Activated CD8-positive, alpha-beta T cell treated with anti-CD3 and anti-CD28 coated beads for 36 hours (primary cell): ENCODE data around the gene HARS1. TPM values are rescaled to one million over a fixed set of nuclear protein-coding genes. Genes with fewer than 3 reads are reported as not detected.
"Not testable (repeated sequence)": the region's sequence is repeated elsewhere in the genome, so short reads cannot be mapped to it uniquely, and the experiment has no call there.

Experiments used
- ATAC-seq: fragments of 200-7000 bp; cut with Tn5 transposase; one replicate; pipeline ENCODE4 v1.10.0; 2021; ENCODE audit warnings: mild to moderate bottlenecking, moderate library complexity
- CTCF ChIA-PET: fragments of 350-600 bp; sonication (Branson Sonifier 250); formaldehyde crosslinking; loops from one replicate; lab custom pipeline; 2021; ENCODE audit warnings: antibody characterized with exemption; lab: Charles Lee
- POLR2A ChIA-PET: fragments of 350-600 bp; sonication (Branson Sonifier 250); formaldehyde crosslinking; loops from one replicate; lab custom pipeline; 2021; ENCODE audit warnings: antibody characterized with exemption; lab: Charles Lee
- DNase-seq: peaks from one replicate; pipeline ENCODE4 v3.0.0-alpha.2; 2020
- H3K27ac Mint-ChIP-seq: one replicate; pipeline ENCODE4 v1.8.0; 2021; ENCODE audit warnings: mild to moderate bottlenecking, mixed read lengths
- H3K27me3 Mint-ChIP-seq: one replicate; pipeline ENCODE4 v1.8.0; 2021; ENCODE audit warnings: mixed read lengths
- H3K36me3 Mint-ChIP-seq: one replicate; pipeline ENCODE4 v1.8.0; 2021; ENCODE audit warnings: low read depth, mixed read lengths
- H3K4me1 Mint-ChIP-seq: one replicate; pipeline ENCODE4 v1.8.0; 2021; ENCODE audit warnings: low read depth, mixed read lengths
- H3K4me3 Mint-ChIP-seq: one replicate; pipeline ENCODE4 v1.8.0; 2021; ENCODE audit warnings: mild to moderate bottlenecking, moderate library complexity, mixed read lengths
- H3K9me3 Mint-ChIP-seq: one replicate; pipeline ENCODE4 v1.8.0; 2021; ENCODE audit warnings: mixed read lengths
- intact Hi-C: fragments of 100-400 bp; cut with micrococcal nuclease; formaldehyde crosslinking; loops from one replicate; pipeline ENCODE4 v1.10.0; 2022
- total RNA-seq, 2 experiments: library from RNA; stranded (reverse); gene quantifications; one replicate each; pipeline ENCODE4 v1.2.3, GENCODE V29; 2021
- TF ChIP-seq, protein P1 (sequence below): fragments of 200-600 bp; IDR thresholded peaks from one replicate; pipeline ENCODE4 v1.8.0; 2022; ENCODE audit warnings: antibody characterized with exemption, mild to moderate bottlenecking

Gene HARS1
- total RNA-seq, 2 experiments from 2014 or later: 84.5 to 84.9 TPM

DNA sequence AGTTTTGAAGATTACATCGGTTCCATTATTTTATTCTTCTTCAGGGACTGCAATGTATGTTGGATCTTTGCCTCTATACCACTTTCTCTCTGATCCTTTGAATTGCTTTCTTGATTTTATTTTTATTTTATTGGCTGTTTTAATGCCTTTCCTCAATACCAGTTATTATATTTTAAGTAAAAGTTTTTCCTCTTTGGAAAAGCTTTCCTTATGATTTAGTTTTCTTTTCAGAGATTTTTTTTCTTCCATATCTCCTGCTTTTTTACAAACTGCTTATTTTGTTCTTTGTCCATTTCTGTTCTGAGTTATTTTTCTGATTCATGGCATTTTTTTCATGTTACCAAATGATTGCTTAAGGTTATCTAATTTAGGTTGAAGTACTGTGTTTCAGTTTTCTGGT is 20.6 kb upstream of the HARS1 start:
- POLR2A ChIA-PET: interaction anchor here (1.3 to 2.2 kb wide), 4 partner anchors 15 to 68 kb away, joined by 3 to 13 read pairs (median 6); partner anchors contain the start of genes HARS1 and HARS2

DNA sequence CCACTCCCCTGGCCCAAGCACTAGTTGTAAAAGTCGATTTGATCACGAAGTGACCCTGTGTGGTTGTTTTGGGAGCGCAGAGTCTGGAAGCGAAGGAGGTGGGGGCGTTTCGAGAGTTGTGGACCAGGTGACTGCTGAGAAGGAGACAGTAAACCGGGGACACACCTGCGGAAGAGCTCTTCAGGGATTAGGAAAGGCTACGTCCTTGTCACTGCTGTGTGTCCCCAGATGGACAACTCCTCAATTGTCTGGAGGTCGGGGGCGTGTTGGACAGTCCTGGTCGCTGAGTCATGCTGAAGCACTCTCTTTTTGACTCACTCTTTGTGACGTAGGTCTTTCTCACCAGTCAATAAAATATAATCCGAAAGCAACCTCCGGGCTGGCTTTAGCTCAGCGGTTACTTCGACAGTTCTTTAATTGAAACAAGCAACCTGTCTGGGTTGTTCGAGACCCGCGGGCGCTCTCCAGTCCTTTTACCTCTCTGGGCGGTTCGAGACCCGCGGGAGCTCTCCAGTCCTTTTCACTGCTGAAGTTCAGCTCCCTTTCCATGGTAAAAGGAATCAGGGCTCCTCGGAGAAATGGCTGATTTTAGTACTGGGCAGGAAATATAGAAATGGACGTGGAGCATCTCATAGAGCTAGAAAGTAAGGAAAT is 19.9 kb upstream of the HARS1 start:
- peak overlapping the region; percentile 97 for H3K27ac Mint-ChIP-seq
- H3K9me3 Mint-ChIP-seq: no peaks in the 10 kb centered on the region
- peak overlapping the region; percentile 99 for H3K4me3 Mint-ChIP-seq
- peaks cover 16% of the 10 kb centered on the region for H3K4me1 Mint-ChIP-seq
- ChIA-PET CTCF (interaction anchor here (0.8 to 2.1 kb wide), 7 partner anchors 9 to 338 kb away, joined by 3 to 10 read pairs (median 4); partner anchors contain the start of genes HARS1, HARS2, IK and PCDHA1), POLR2A (interaction anchor here (0.6 to 2.4 kb wide), 11 partner anchors 8 to 308 kb away, joined by 3 to 13 read pairs (median 5); partner anchors contain the start of genes HARS1, HARS2, NDUFA2 and ZMAT2)
- intact Hi-C loops: loop anchor here (10.0 kb wide), 2 partner anchors 306 to 346 kb away; partner anchors contain the start of genes ANKHD1 and SLC4A9
- ATAC-seq (peak; percentile 93), DNase-seq (peak; percentile 95)
- peaks cover 12% of the 10 kb centered on the region for H3K36me3 Mint-ChIP-seq
- H3K27me3 Mint-ChIP-seq: peaks cover 2% of the 10 kb centered on the region
- TF ChIP-seq, protein P1, sequence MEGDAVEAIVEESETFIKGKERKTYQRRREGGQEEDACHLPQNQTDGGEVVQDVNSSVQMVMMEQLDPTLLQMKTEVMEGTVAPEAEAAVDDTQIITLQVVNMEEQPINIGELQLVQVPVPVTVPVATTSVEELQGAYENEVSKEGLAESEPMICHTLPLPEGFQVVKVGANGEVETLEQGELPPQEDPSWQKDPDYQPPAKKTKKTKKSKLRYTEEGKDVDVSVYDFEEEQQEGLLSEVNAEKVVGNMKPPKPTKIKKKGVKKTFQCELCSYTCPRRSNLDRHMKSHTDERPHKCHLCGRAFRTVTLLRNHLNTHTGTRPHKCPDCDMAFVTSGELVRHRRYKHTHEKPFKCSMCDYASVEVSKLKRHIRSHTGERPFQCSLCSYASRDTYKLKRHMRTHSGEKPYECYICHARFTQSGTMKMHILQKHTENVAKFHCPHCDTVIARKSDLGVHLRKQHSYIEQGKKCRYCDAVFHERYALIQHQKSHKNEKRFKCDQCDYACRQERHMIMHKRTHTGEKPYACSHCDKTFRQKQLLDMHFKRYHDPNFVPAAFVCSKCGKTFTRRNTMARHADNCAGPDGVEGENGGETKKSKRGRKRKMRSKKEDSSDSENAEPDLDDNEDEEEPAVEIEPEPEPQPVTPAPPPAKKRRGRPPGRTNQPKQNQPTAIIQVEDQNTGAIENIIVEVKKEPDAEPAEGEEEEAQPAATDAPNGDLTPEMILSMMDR: no peak

More for the DNA sequence above, 20.6 kb upstream of the HARS1 start:
- H3K36me3 Mint-ChIP-seq: peaks cover 9% of the 10 kb centered on the region
- peak overlapping the region; percentile 99 for H3K4me3 Mint-ChIP-seq
- CTCF ChIA-PET: interaction anchor here (0.9 to 2.1 kb wide), 4 partner anchors 8 to 339 kb away, joined by 3 to 10 read pairs (median 8); partner anchors contain the start of gene IK
- TF ChIP-seq, protein P1: no peak
- H3K27me3 Mint-ChIP-seq: peaks cover 2% of the 10 kb centered on the region
- intact Hi-C loops: loop anchor here (10.0 kb wide), 2 partner anchors 307 to 347 kb away; partner anchors contain the start of genes ANKHD1 and SLC4A9
- H3K9me3 Mint-ChIP-seq: no peaks in the 10 kb centered on the region
- ATAC-seq: no peak
- peak overlapping the region; percentile 97 for H3K27ac Mint-ChIP-seq
- H3K4me1 Mint-ChIP-seq: peaks cover 16% of the 10 kb centered on the region
- DNase-seq: no peak

GRCh38 chr5:140708787-140709186 is 17.6 kb upstream of the HARS1 start:
- intact Hi-C loops: loop anchor here (10.0 kb wide), 1 partner anchor 144 kb away; the partner anchor contains the start of genes APBB3 and SLC35A4
- H3K27ac Mint-ChIP-seq, DNase-seq, ATAC-seq, H3K4me3 Mint-ChIP-seq, H3K9me3 Mint-ChIP-seq, H3K27me3 Mint-ChIP-seq: not testable (repeated sequence)
- peaks cover 16% of the 10 kb centered on the region for H3K4me1 Mint-ChIP-seq
- peaks cover 28% of the 10 kb centered on the region for H3K36me3 Mint-ChIP-seq
- ChIA-PET POLR2A (interaction anchor here (1.1 to 2.4 kb wide), 3 partner anchors 12 to 67 kb away, joined by 3 to 7 read pairs (median 3); partner anchors contain the start of genes IK and NDUFA2), CTCF (interaction anchor here (1.2 to 1.6 kb wide), 2 partner anchors 7 to 9 kb away, joined by 4 to 10 read pairs; partner anchors contain the start of gene ZMAT2)

- intact Hi-C loops: loop anchor here (10.0 kb wide), 1 partner anchor 143 kb away; the partner anchor contains the start of genes APBB3 and SLC35A4
- Mint-ChIP-seq H3K27ac (no peak overlapping the region), H3K9me3 (no peaks in the 10 kb centered on the region), H3K4me1 (peaks cover 12% of the 10 kb centered on the region), H3K27me3 (peaks cover 2% of the 10 kb centered on the region), H3K4me3 (no peak overlapping the region), H3K36me3 (peaks cover 34% of the 10 kb centered on the region)
- TF ChIP-seq, protein P1: no peak
- ATAC-seq: no peak
- POLR2A ChIA-PET: interaction anchor here (0.5 to 1.3 kb wide), 4 partner anchors 11 to 435 kb away, joined by 3 read pairs; partner anchors contain the start of genes IK and NDUFA2
- no peak for DNase-seq
- CTCF ChIA-PET: no interaction called here
These were observed 16.6 kb upstream of the HARS1 start for GRCh38 chr5:140707812-140708211.
